Hindlimb muscle (tissue), 1 donor: ENCODE data around the gene TLCD3A. TPM values are rescaled to one million over a fixed set of nuclear protein-coding genes. Genes with fewer than 3 reads are reported as not detected.
"Not testable (repeated sequence)": the region's sequence is repeated elsewhere in the genome, so short reads cannot be mapped to it uniquely, and the experiment has no call there.

Experiments
- DNase-seq: peaks from one replicate; pipeline ENCODE4 v3.0.0-alpha.2; 2013
- polyA plus RNA-seq: library from polyadenylated mRNA; unstranded; fragments of 120-200 nt; gene quantifications from one replicate; pipeline ENCODE4 v1.2.1, GENCODE V29; 2013; ENCODE audit not compliant: insufficient read length

The TLCD3A gene
- polyA plus RNA-seq, 1 donor: 13.9 TPM

DNA sequence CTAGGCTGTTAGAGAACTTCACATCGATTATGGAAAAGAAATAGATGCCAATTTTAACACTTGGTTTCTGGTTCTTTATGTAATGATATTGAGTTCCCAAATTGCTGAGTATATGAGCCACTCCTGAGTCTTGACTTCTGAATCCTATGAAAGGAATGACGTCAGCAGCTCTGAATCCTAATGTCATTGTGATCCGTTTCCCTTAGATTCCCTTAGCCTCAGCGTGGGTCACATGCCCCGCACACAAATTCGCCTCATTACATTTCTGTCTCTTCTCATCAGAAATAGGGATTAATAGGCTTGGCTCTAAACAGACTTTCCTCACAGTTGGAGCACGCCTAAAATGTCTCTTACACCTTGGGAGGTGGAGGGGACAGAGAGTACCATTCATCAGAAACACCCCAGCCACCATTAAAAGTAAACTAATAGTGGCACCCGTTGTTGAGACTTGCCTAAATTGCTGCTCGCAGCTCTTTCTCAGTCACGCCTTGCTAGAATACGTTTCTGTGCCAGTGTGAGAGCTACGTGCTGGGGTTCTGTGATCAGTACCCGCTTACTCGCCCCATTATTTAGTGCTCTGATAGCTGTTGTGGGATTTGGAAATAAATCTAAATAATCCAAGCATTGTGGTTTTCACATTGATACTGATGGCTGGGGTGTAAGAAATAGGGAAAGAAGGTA is 56.9 kb downstream of the TLCD3A start:
- no peak for DNase-seq

DNA sequence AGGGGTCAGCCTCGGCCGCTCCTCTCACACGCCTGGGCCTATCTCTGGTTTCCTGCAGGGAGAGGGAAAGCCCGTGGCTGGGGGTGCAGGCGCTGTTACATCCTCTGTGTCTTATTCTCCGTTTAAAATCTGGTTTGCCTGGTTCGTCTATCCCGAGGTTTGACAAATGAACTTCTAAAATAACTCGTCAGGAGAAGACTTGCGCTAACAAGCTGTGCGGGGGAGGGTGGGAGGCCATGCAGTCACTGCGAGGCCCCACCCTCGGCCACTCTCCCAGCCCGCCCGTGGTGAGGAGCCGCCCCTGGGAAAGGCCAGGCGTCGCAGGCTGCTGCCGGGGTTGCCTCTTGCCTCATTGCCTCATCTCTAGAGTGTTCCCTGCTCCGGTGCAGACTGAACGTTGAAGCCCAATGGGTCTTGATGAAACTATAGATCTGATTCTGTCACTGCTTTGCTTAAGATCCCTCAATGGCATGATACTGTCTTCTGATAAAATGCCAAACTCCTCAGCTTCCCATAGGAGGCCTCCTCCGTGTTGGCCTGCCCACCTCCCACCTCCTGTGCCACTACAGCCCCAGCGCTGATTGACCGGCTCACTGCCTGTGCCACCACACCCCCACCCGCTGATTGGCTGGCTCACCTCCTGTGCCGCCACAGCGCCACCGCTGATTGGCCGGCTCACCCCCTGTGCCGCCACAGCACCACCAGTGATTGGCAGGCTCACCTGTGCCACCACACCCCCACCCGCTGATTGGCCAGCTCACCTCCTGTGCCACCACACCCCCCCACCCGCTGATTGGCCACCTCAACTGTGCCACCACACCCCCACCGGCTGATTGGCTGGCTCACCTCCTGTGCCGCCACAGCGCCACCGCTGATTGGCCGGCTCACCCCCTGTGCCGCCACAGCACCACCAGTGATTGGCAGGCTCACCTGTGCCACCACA is 57.8 kb downstream of the TLCD3A start:
- not testable (repeated sequence) for DNase-seq

DNA sequence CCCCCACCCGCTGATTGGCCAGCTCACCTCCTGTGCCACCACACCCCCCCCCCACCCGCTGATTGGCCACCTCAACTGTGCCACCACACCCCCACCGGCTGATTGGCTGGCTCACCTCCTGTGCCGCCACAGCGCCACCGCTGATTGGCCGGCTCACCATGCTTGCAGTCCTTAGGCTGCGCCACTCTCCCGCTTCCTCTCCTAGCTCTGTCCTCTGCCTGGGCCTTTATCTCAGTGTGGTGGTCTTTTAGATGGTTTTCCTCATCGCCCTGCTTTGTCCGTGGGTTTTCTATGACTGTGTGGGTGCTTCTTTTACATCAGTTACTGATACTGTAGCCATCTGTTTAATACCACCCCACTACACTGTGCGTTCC is 58.5 kb downstream of the TLCD3A start:
- not testable (repeated sequence) for DNase-seq

- no peak for DNase-seq
These were observed 59.4 kb downstream of the TLCD3A start for GRCh38 chr17:791829-792228.

GRCh38 chr17:792277-792676 is 59.9 kb downstream of the TLCD3A start:
- no peak for DNase-seq

Other genes with a start within 250 kb of the TLCD3A start
- gene VPS53, start 17.8 kb upstream of the TLCD3A start, polyA plus RNA-seq: 24.5 TPM
- 15.4 TPM for gene GEMIN4, start 19.7 kb downstream of the TLCD3A start, polyA plus RNA-seq
- 57.9 TPM for gene GLOD4, start 49.7 kb downstream of the TLCD3A start, polyA plus RNA-seq
- 15.4 TPM for gene MRM3, start 49.8 kb downstream of the TLCD3A start, polyA plus RNA-seq
- 63.7 TPM for gene NXN, start 247.2 kb downstream of the TLCD3A start, polyA plus RNA-seq